Neuronal stem cell (in vitro differentiated cells): ENCODE results near the gene GFPT2.
A peak's percentile ranks its signal among the peaks of the same experiment; 100 is the strongest.

ENCODE experiments used
- DNase-seq: peaks from one replicate; pipeline ENCODE4 v3.0.0-alpha.2; 2013; ENCODE audit warnings: low spot score
- H2AFZ ChIP-seq: one replicate; pipeline ENCODE4 v1.6.1; 2013; ENCODE audit warnings: mild to moderate bottlenecking, low read length, inconsistent platforms
- H2AK5ac ChIP-seq: 2 replicates; pipeline ENCODE4 v1.6.1; 2013; ENCODE audit warnings: low read depth, mild to moderate bottlenecking, inconsistent platforms, low read length, moderate library complexity, mixed read lengths
- H2BK120ac ChIP-seq: 2 replicates; pipeline ENCODE4 v1.6.1; 2013; ENCODE audit warnings: low read depth, mild to moderate bottlenecking, inconsistent platforms, low read length, moderate library complexity, mixed read lengths
- H2BK12ac ChIP-seq: one replicate; pipeline ENCODE4 v1.6.1; 2013; ENCODE audit warnings: low read length, inconsistent platforms
- H2BK15ac ChIP-seq: 2 replicates; pipeline ENCODE4 v1.6.1; 2013; ENCODE audit warnings: mild to moderate bottlenecking, low read length, inconsistent platforms, mixed read lengths
- H2BK5ac ChIP-seq: one replicate; pipeline ENCODE4 v1.6.1; 2013; ENCODE audit warnings: inconsistent platforms, mild to moderate bottlenecking, low read length, moderate library complexity
- H3K14ac ChIP-seq: one replicate; pipeline ENCODE4 v1.6.1; 2013; ENCODE audit warnings: low read length, inconsistent platforms
- H3K18ac ChIP-seq: 2 replicates; pipeline ENCODE4 v1.6.1; 2013; ENCODE audit warnings: low read length, inconsistent platforms
- H3K23ac ChIP-seq: 2 replicates; pipeline ENCODE4 v1.6.1; 2013; ENCODE audit warnings: low read depth, mild to moderate bottlenecking, mixed read lengths, low read length, inconsistent platforms; ENCODE audit not compliant: poor library complexity
- H3K27ac ChIP-seq: replicated peaks from 3 replicates; pipeline ENCODE4 v1.5.1; 2013; ENCODE audit warnings: low read length, inconsistent platforms
- H3K27me3 ChIP-seq, 3 experiments: 2 replicates each; pipeline ENCODE4 v1.6.1; 2013; ENCODE audit warnings: low read length in 3 of 3, mild to moderate bottlenecking in 2 of 3, inconsistent platforms in 1 of 3, low read depth in 1 of 3, mixed read lengths in 1 of 3, moderate library complexity in 1 of 3; ENCODE audit not compliant: control insufficient read depth in 3 of 3, insufficient read depth in 3 of 3
- H3K36me3 ChIP-seq, 2 donors: replicated peaks in 1 of 2; 2 replicates each; pipeline ENCODE4 v1.6.1; 2013; ENCODE audit warnings: low read length in 2 of 2; ENCODE audit not compliant: control insufficient read depth in 2 of 2, insufficient read depth in 2 of 2
- H3K4ac ChIP-seq: 2 replicates; pipeline ENCODE4 v1.6.1; 2013; ENCODE audit warnings: inconsistent platforms, mild to moderate bottlenecking, low read length, moderate library complexity
- H3K4me1 ChIP-seq, 2 donors: 1 replicate in 1 of 2; 2 replicates in 1 of 2; pipeline ENCODE4 v1.6.1; 2013; ENCODE audit warnings: low read length in 2 of 2, low read depth in 1 of 2; ENCODE audit not compliant: control insufficient read depth in 2 of 2, insufficient read depth in 1 of 2
- H3K4me2 ChIP-seq: one replicate; pipeline ENCODE4 v1.6.1; 2013; ENCODE audit warnings: mild to moderate bottlenecking, low read length, inconsistent platforms; ENCODE audit not compliant: insufficient read depth, poor library complexity, severe bottlenecking
- H3K4me3 ChIP-seq, 2 donors: 2 replicates each; pipeline ENCODE4 v1.5.1; 2013; ENCODE audit warnings: low read length in 2 of 2, mild to moderate bottlenecking in 2 of 2, inconsistent platforms in 1 of 2, moderate library complexity in 1 of 2
- H3K79me1 ChIP-seq: one replicate; pipeline ENCODE4 v1.6.1; 2013; ENCODE audit warnings: low read depth, mild to moderate bottlenecking, inconsistent platforms, low read length, moderate library complexity
- H3K9ac ChIP-seq: one replicate; pipeline ENCODE4 v1.6.1; 2013; ENCODE audit warnings: mild to moderate bottlenecking, low read depth, low read length, inconsistent platforms; ENCODE audit not compliant: poor library complexity
- H3K9me3 ChIP-seq, 2 donors: replicated peaks in 1 of 2; 2 replicates each; pipeline versions ENCODE3 to v1.6.1; 2013; ENCODE audit warnings: low read length in 2 of 2, mild to moderate bottlenecking in 2 of 2, inconsistent platforms in 1 of 2, low read depth in 1 of 2, mixed read lengths in 1 of 2, moderate library complexity in 1 of 2; ENCODE audit not compliant: control insufficient read depth in 2 of 2, insufficient read depth in 1 of 2
- H4K8ac ChIP-seq: one replicate; pipeline ENCODE4 v1.6.1; 2013; ENCODE audit warnings: low read depth, mild to moderate bottlenecking, inconsistent platforms, low read length, moderate library complexity
- H4K91ac ChIP-seq: one replicate; pipeline ENCODE4 v1.6.1; 2013; ENCODE audit warnings: low read length, low read depth, mild to moderate bottlenecking, inconsistent platforms; ENCODE audit not compliant: poor library complexity
- WGBS, 2 donors: extraction: QIAGEN DNeasy Blood & Tissue Kit; methylation state at CpG; one replicate each; pipeline ENCODE4 v1.1.7; 2013; ENCODE audit warnings: missing lambda C conversion rate in 2 of 2, mixed read lengths in 1 of 2; ENCODE audit not compliant: insufficient read length in 2 of 2, insufficient replicate concordance in 1 of 2; ENCODE audit errors: extremely low coverage in 2 of 2; 5-methylcytosine and 5-hydroxymethylcytosine counted together

The GFPT2 gene

GRCh38 chr5:180318456-180319089 lies 34.6 kb downstream of the GFPT2 start:
- peak overlapping the region; percentile 91 for H3K14ac ChIP-seq
- no peaks in the 10 kb centered on the region for H3K27me3 ChIP-seq
- H3K9me3 ChIP-seq: peaks cover 0 to 2% of the 10 kb centered on the region in 2 donors
- peaks cover 15 to 48% of the 10 kb centered on the region in 2 donors for H3K36me3 ChIP-seq
- no peak overlapping the region for H4K91ac ChIP-seq
- H3K4me1 ChIP-seq: peaks cover 0 to 4% of the 10 kb centered on the region in 2 donors
- no peak overlapping the region for H2BK120ac ChIP-seq
- H3K23ac ChIP-seq: peak overlapping the region; percentile 63
- H3K4me2 ChIP-seq: no peak overlapping the region
- no peak overlapping the region for H2BK15ac ChIP-seq
- H3K79me1 ChIP-seq: no peaks in the 10 kb centered on the region
- H2AFZ ChIP-seq: no peak overlapping the region
- peak overlapping the region; percentile 13 for H2AK5ac ChIP-seq
- no peak for DNase-seq
- H3K4me3 ChIP-seq: peak overlapping the region in 1 of 2 donors; percentile 14
- H4K8ac ChIP-seq: no peak overlapping the region
- H3K27ac ChIP-seq: no peak overlapping the region
- peak overlapping the region; percentile 22 for H2BK5ac ChIP-seq
- no peak overlapping the region for H3K9ac ChIP-seq
- no CpG with 5 or more reads among the region's 23 CpGs for WGBS, 2 donors
- no peak overlapping the region for H3K4ac ChIP-seq
- no peak overlapping the region for H2BK12ac ChIP-seq
- H3K18ac ChIP-seq: no peak overlapping the region

DNA sequence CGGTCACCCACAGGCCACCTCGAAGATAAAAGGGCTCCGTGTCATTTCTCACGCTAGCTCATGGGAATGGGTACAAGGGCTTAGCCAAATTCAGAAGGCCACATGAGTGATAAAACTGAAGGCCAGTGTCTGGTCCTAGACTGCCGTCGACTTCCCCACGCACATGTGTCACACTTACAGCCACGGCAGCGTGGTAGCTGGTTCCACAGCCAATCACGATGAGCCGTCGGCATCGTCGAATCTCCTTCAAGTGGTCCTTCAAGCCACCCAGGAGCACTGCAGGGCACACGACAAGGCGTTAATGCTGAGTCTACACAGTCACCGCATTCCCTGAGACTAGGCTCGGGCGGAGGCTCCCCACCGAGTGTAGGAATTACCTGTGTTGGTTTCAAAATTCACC lies 36.5 kb downstream of the GFPT2 start:
- no peak overlapping the region for H2BK5ac ChIP-seq
- H3K18ac ChIP-seq: no peak overlapping the region
- no peak overlapping the region for H2AK5ac ChIP-seq
- H2AFZ ChIP-seq: no peak overlapping the region
- no peak overlapping the region for H2BK120ac ChIP-seq
- H3K27ac ChIP-seq: no peak overlapping the region
- no peak overlapping the region for H3K4me2 ChIP-seq
- no CpG with 5 or more reads among the region's 20 CpGs for WGBS, 2 donors
- no peaks in the 10 kb centered on the region for H3K4me1 ChIP-seq
- no peak for DNase-seq
- H3K4me3 ChIP-seq: peak overlapping the region in 1 of 2 donors; percentile 53
- H3K36me3 ChIP-seq: peaks cover 14 to 38% of the 10 kb centered on the region in 2 donors
- no peak overlapping the region for H3K14ac ChIP-seq
- peaks cover 0 to 2% of the 10 kb centered on the region in 2 donors for H3K9me3 ChIP-seq
- H4K8ac ChIP-seq: no peak overlapping the region
- no peak overlapping the region for H4K91ac ChIP-seq
- H3K4ac ChIP-seq: no peak overlapping the region
- no peak overlapping the region for H2BK12ac ChIP-seq
- no peak overlapping the region for H2BK15ac ChIP-seq
- H3K79me1 ChIP-seq: no peaks in the 10 kb centered on the region
- no peak overlapping the region for H3K9ac ChIP-seq
- H3K27me3 ChIP-seq: no peaks in the 10 kb centered on the region
- no peak overlapping the region for H3K23ac ChIP-seq

GRCh38 chr5:180315762-180316212 lies 37.3 kb downstream of the GFPT2 start:
- Histone ChIP-seq H3K4ac (no peak overlapping the region), H3K27me3 (no peaks in the 10 kb centered on the region), H3K14ac (no peak overlapping the region), H3K23ac (no peak overlapping the region), H3K36me3 (peaks cover 17 to 39% of the 10 kb centered on the region in 2 donors), H3K4me1 (no peaks in the 10 kb centered on the region), H3K27ac (no peak overlapping the region), H3K4me2 (no peak overlapping the region), H3K4me3 (no peak overlapping the region), H3K18ac (no peak overlapping the region), H3K79me1 (no peaks in the 10 kb centered on the region), H2AK5ac (no peak overlapping the region), H2AFZ (no peak overlapping the region), H3K9me3 (no peaks in the 10 kb centered on the region), H2BK5ac (no peak overlapping the region), H2BK15ac (no peak overlapping the region), H4K91ac (no peak overlapping the region), H2BK120ac (no peak overlapping the region), H3K9ac (no peak overlapping the region), H4K8ac (no peak overlapping the region), H2BK12ac (no peak overlapping the region)
- WGBS, 2 donors: no CpG with 5 or more reads among the region's 9 CpGs
- peak; percentile 37 for DNase-seq

GRCh38 chr5:180313677-180314505 lies 39.2 kb downstream of the GFPT2 start:
- no peak overlapping the region for H3K4me2 ChIP-seq
- WGBS, 2 donors: no CpG with 5 or more reads among the region's 50 CpGs

More at GRCh38 chr5:180313677-180314505, 39.2 kb downstream of the GFPT2 start:
- Histone ChIP-seq H3K14ac (peak overlapping the region; percentile 76), H3K18ac (no peak overlapping the region), H3K23ac (no peak overlapping the region), H4K8ac (no peak overlapping the region), H4K91ac (no peak overlapping the region), H3K9me3 (no peaks in the 10 kb centered on the region), H2BK5ac (no peak overlapping the region), H2AFZ (no peak overlapping the region), H3K79me1 (no peaks in the 10 kb centered on the region), H3K9ac (no peak overlapping the region), H3K4me3 (peak overlapping the region in 1 of 2 donors; percentile 39), H3K27me3 (no peaks in the 10 kb centered on the region), H2AK5ac (no peak overlapping the region), H2BK120ac (no peak overlapping the region), H3K27ac (no peak overlapping the region), H2BK15ac (no peak overlapping the region), H3K36me3 (peaks cover 17 to 37% of the 10 kb centered on the region in 2 donors), H2BK12ac (no peak overlapping the region), H3K4ac (no peak overlapping the region), H3K4me1 (no peaks in the 10 kb centered on the region)
- no peak for DNase-seq
